Measurements from ENCODE around the gene KLF11. TPM values are rescaled to one million over a fixed set of nuclear protein-coding genes. Genes with fewer than 3 reads are reported as not detected.

The KLF11 gene
- total and polyA plus RNA-seq, 2 of the 8 experiments (the other 6 are each of a cell fraction or from before 2014, with no cell fraction given), result 6.4 to 10.1 TPM

DNA sequence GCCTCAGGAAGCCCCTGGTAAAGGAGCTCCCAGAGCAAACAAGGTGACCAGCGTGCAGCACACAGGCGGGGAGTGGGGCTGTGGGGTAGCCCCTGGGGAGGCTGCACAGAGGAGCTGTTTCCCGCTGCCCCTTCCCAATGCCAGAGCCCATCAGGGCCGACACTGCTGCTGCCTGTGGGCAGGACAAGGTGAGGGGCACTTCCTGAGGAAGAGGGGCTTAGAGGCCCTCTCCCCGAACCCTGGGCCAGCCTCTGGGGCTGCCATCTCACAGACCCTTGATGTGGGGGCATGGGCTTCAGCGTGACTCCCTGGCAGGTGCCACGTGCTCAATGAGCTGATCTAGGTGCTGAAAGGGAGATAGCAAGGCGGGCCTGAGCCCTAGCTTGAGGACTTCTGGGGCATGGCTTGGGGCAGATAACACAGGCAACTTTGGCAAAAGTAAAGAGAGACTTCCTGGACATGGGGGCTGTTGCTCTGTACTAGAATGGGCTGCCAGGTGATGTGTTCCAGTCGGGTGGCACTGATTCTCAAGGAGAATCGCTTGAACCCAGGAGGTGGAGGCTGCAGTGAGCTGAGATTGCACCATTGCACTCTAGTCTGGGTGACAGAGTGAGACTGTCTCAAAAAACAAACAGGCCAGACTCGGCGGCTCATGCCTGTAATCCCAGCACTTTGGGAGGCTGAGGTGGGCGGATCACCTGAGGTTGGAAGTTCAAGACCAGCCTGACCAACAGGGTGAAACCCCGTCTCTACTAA is 9.9 kb upstream of the KLF11 start:
- 80% methylated on average over 11 of the region's 14 CpGs; no CpG with 5 or more reads in 1 of the 2 experiments for WGBS, 2 experiments (ENCODE audit: extremely low coverage in 1 of 2, insufficient coverage in 1 of 2, insufficient read length in 1 of 2, insufficient replicate concordance in 2 of 2, low coverage in 1 of 2, low lambda C conversion rate in 2 of 2, missing lambda C conversion rate in 1 of 2)
- POLR2A ChIA-PET (ENCODE audit: partially characterized antibody), result interaction anchor here (2.9 kb wide), 1 partner anchor 10 kb away, joined by 19 read pairs; the partner anchor contains the start of gene KLF11
- no peak for DNase-seq (ENCODE audit: low read depth in 1 of 2, low spot score in 2 of 2)

More for the DNA sequence above, 9.9 kb upstream of the KLF11 start:
- CTCF ChIA-PET (ENCODE audit: partially characterized antibody), result interaction anchor here (1.0 to 7.5 kb wide), 6 partner anchors 9 to 265 kb away, joined by 3 to 46 read pairs (median 3); no protein-coding TSS in a partner anchor
- Histone ChIP-seq H3K4me3 (ENCODE audit: extremely low read depth in 1 of 4, insufficient read depth in 2 of 4, low read depth in 3 of 4, low read length in 4 of 4) (no peak overlapping the region), H3K14ac (ENCODE audit: insufficient read length) (no peak overlapping the region), H2BK120ac (replicated peaks; ENCODE audit: low read depth, low read length) (no peak overlapping the region), H3K9ac (replicated peaks in 1 of 4; ENCODE audit: extremely low read depth in 1 of 4, low read depth in 3 of 4, low read length in 3 of 4) (no peak overlapping the region; a peak in 2 of 7 replicates), H3K36me3 (ENCODE audit: control insufficient read depth in 2 of 4, insufficient read depth in 4 of 4, low read length in 3 of 4) (no peaks in the 10 kb centered on the region), H3K18ac (ENCODE audit: extremely low read depth, low read length) (no peak overlapping the region; the same call in none of the 2 replicates), H2BK15ac (ENCODE audit: low read length) (no peak overlapping the region), H2AFZ (ENCODE audit: low read length) (no peak overlapping the region), H3K56ac (replicated peaks; ENCODE audit: insufficient read length, low read depth, low read length) (no peak overlapping the region), H3K4me1 (replicated peaks in 1 of 4; ENCODE audit: control insufficient read depth in 3 of 4, insufficient read depth in 4 of 4, low read length in 3 of 4) (peaks cover 0 to 16% (median 7%) of the 10 kb centered on the region in 4 experiments; a peak in 6 of 7 replicates), H2AK5ac (ENCODE audit: low read depth, low read length) (no peak overlapping the region), H3K4ac (replicated peaks; ENCODE audit: insufficient read length, low read depth, low read length) (no peak overlapping the region), H3K23me2 (ENCODE audit: low read depth, low read length) (no peaks in the 10 kb centered on the region), H3K79me1 (ENCODE audit: low read depth, low read length) (no peaks in the 10 kb centered on the region), H2BK12ac (ENCODE audit: low read depth, low read length) (no peak overlapping the region), H3K4me2 (ENCODE audit: insufficient read depth in 1 of 2, low read depth in 2 of 2, low read length in 2 of 2) (no peak overlapping the region), H3K79me2 (ENCODE audit: control insufficient read depth in 1 of 2, insufficient read depth in 2 of 2, low read length in 2 of 2) (no peaks in the 10 kb centered on the region), H4K5ac (ENCODE audit: insufficient read length, low read depth, low read length) (no peak overlapping the region), H3K27me3 (replicated peaks in 1 of 4; ENCODE audit: control insufficient read depth in 3 of 4, extremely low read depth in 1 of 4, insufficient read depth in 3 of 4, low read length in 3 of 4) (no peaks in the 10 kb centered on the region; a peak in 1 of 7 replicates), H4K20me1 (replicated peaks in 1 of 2; ENCODE audit: control insufficient read depth in 1 of 2, insufficient read depth in 2 of 2, low read length in 2 of 2) (no peaks in the 10 kb centered on the region), H2BK20ac (ENCODE audit: low read length) (no peak overlapping the region), H3K9me3 (ENCODE audit: insufficient read depth in 2 of 2, low read depth in 1 of 2, low read length in 1 of 2) (no peaks in the 10 kb centered on the region), H4K8ac (ENCODE audit: extremely low read depth, insufficient read depth, low read length) (no peak overlapping the region; the same call in 1 of the 2 replicates), H3K23ac (ENCODE audit: insufficient read length) (no peak overlapping the region), H2BK5ac (ENCODE audit: low read depth, low read length) (no peak overlapping the region), H4K91ac (replicated peaks; ENCODE audit: insufficient read length, low read length) (no peak overlapping the region), H3K27ac (ENCODE audit: low read depth, low read length) (no peak overlapping the region)
- TF ChIP-seq CHD1 (IDR thresholded peaks at IDR 0.05; ENCODE audit: low read depth, low read length), result no peak
- no peak for TF ChIP-seq EP300 (IDR thresholded peaks at IDR 0.05; ENCODE audit: borderline replicate concordance in 1 of 2, low read depth in 2 of 2, low read length in 2 of 2)
- FAIRE-seq, result no peak
